Prostate gland (tissue), 2 donors: ENCODE data around the gene NAA80.

ENCODE experiments used
- POLR2A ChIP-seq: fragments of 450-650 bp; IDR thresholded peaks from one replicate; pipeline ENCODE4 v1.6.1; 2016; ENCODE audit warnings: antibody characterized with exemption, mild to moderate bottlenecking
- TF ChIP-seq, protein P1 (sequence below), 4 experiments: fragments of 200-600 bp in 2 of 4; fragments of 450-650 bp in 2 of 4; sonication (generic) in 2 of 4; IDR thresholded peaks; 1 replicate in 3 of 4; 2 replicates in 1 of 4; pipeline ENCODE4 v1.5.1; 2016 to 2019; ENCODE audit warnings: antibody characterized with exemption in 4 of 4, mild to moderate bottlenecking in 2 of 4, moderate library complexity in 2 of 4

DNA sequence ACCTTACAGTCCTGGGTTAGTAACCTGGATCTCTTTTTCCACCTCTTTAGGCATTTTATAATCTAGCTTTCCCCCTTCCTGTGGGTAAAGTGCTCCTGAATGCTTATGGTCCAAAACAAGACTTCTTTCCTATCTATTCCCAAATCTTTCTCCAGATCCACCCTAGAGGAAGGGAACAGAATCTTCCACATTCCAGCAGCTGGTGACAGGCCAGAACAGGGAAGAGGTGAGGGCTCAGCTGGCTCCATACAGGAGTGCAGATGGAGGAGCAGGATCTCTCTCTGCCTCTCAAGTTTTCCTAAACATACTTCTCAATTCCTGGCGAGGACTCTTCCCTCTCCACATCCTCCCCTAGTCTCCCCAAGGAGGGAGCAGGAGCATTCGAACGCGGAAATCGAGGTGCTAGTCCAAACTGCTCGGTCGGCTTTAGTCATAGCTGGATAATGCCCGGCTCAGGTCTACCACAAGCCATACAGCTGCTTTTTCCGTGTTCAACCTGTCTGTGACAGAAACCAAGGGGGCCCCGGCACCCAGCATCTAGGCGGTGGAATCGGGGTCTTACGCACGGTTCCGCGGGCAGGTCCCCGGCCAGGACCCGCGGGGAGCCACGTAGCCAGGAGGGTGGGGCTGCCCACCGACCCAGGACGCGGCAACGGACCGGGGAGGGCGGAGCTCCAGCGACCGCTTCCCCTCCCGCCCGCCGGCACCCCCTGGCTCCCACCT lies 37.4 kb upstream of the NAA80 start:
- TF ChIP-seq, protein P1, sequence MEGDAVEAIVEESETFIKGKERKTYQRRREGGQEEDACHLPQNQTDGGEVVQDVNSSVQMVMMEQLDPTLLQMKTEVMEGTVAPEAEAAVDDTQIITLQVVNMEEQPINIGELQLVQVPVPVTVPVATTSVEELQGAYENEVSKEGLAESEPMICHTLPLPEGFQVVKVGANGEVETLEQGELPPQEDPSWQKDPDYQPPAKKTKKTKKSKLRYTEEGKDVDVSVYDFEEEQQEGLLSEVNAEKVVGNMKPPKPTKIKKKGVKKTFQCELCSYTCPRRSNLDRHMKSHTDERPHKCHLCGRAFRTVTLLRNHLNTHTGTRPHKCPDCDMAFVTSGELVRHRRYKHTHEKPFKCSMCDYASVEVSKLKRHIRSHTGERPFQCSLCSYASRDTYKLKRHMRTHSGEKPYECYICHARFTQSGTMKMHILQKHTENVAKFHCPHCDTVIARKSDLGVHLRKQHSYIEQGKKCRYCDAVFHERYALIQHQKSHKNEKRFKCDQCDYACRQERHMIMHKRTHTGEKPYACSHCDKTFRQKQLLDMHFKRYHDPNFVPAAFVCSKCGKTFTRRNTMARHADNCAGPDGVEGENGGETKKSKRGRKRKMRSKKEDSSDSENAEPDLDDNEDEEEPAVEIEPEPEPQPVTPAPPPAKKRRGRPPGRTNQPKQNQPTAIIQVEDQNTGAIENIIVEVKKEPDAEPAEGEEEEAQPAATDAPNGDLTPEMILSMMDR (IDR thresholded peaks at IDR 0.05), result peak in 2 of 4 experiments; percentile 13 to 14
- no peak for TF ChIP-seq POLR2A
